SK-N-SH treated with all-trans-retinoic acid at 6 μM for 48 hours (cell line): ENCODE data around the gene LCE3B.

Source experiments
- ATAC-seq: fragments of 200-7000 bp; cut with Tn5 transposase; 3 replicates; pipeline ENCODE4 v1.9.1; 2020; ENCODE audit warnings: mild to moderate bottlenecking, moderate library complexity
- ARNTL ChIP-seq: fragments of 450-650 bp; formaldehyde crosslinking; IDR thresholded peaks from 2 replicates; pipeline ENCODE4 v1.5.0; 2020; ENCODE audit warnings: low read depth, mild to moderate bottlenecking, moderate library complexity, borderline replicate concordance
- BACH2 ChIP-seq: fragments of 250-450 bp; sonication (Bioruptor Pico); IDR thresholded peaks from 2 replicates; pipeline ENCODE4 v1.9.0; 2021; ENCODE audit warnings: mild to moderate bottlenecking, borderline replicate concordance
- CSDC2 ChIP-seq: fragments of 250-450 bp; sonication (Bioruptor Pico); IDR thresholded peaks from 2 replicates; pipeline ENCODE4 v1.5.0; 2020; ENCODE audit warnings: mild to moderate bottlenecking, moderate library complexity
- ESRRG ChIP-seq: fragments of 250-450 bp; sonication (Bioruptor Pico); IDR thresholded peaks from 2 replicates; pipeline ENCODE4 v1.6.1; 2021; ENCODE audit warnings: mild to moderate bottlenecking
- GLIS3 ChIP-seq: fragments of 250-450 bp; sonication (Bioruptor Pico); IDR thresholded peaks from 2 replicates; pipeline ENCODE4 v1.5.0; 2020; ENCODE audit warnings: mild to moderate bottlenecking, moderate library complexity
- ISL1 ChIP-seq: fragments of 250-450 bp; sonication (Bioruptor Pico); IDR thresholded peaks from 2 replicates; pipeline ENCODE4 v2.1.2; 2022; ENCODE audit warnings: mild to moderate bottlenecking, moderate library complexity
- OSR1 ChIP-seq: fragments of 250-450 bp; sonication (Bioruptor Pico); IDR thresholded peaks from 2 replicates; pipeline ENCODE4 v1.8.0; 2022; ENCODE audit warnings: moderate library complexity, mild to moderate bottlenecking, inconsistent platforms
- PPARA ChIP-seq: fragments of 250-450 bp; sonication (Bioruptor Pico); IDR thresholded peaks from 2 replicates; pipeline ENCODE4 v1.5.0; 2020; ENCODE audit warnings: mild to moderate bottlenecking, borderline replicate concordance
- RARB ChIP-seq: fragments of 250-450 bp; sonication (Bioruptor Pico); IDR thresholded peaks from 2 replicates; pipeline ENCODE4 v1.8.0; 2021; ENCODE audit warnings: mild to moderate bottlenecking, moderate library complexity
- SNAI2 ChIP-seq: fragments of 250-450 bp; sonication (Bioruptor Pico); IDR thresholded peaks from 2 replicates; pipeline ENCODE4 v1.5.0; 2020; ENCODE audit warnings: mild to moderate bottlenecking, moderate library complexity
- TCF4 ChIP-seq: fragments of 250-450 bp; sonication (Bioruptor Pico); IDR thresholded peaks from 2 replicates; pipeline ENCODE4 v1.8.0; 2021; ENCODE audit warnings: mild to moderate bottlenecking, moderate library complexity, borderline replicate concordance
- TOX ChIP-seq: fragments of 250-450 bp; sonication (Bioruptor Pico); IDR thresholded peaks from 2 replicates; pipeline ENCODE4 v1.8.0; 2021; ENCODE audit warnings: mild to moderate bottlenecking, moderate library complexity, borderline replicate concordance
- ZC3H10 ChIP-seq: fragments of 250-450 bp; sonication (Bioruptor Pico); IDR thresholded peaks from 2 replicates; pipeline ENCODE4 v1.5.1; 2021; ENCODE audit warnings: mild to moderate bottlenecking, moderate library complexity
- ZFP3 ChIP-seq: fragments of 250-450 bp; sonication (Bioruptor Pico); IDR thresholded peaks from 2 replicates; pipeline ENCODE4 v1.5.0; 2020; ENCODE audit warnings: mild to moderate bottlenecking, moderate library complexity
- ZFP30 ChIP-seq: fragments of 450-650 bp; formaldehyde crosslinking; IDR thresholded peaks from 2 replicates; pipeline ENCODE4 v1.5.0; 2022; ENCODE audit warnings: mild to moderate bottlenecking, moderate library complexity
- ZNF565 ChIP-seq: fragments of 450-650 bp; formaldehyde crosslinking; conservative IDR thresholded peaks from 2 replicates; pipeline ENCODE4 v1.5.0; 2020; ENCODE audit warnings: low read depth, mild to moderate bottlenecking, moderate library complexity
- ZNF70 ChIP-seq: fragments of 450-650 bp; formaldehyde crosslinking; IDR thresholded peaks from 2 replicates; pipeline ENCODE4 v1.5.0; 2020; ENCODE audit warnings: mild to moderate bottlenecking, moderate library complexity
- ZNF8 ChIP-seq: fragments of 450-650 bp; formaldehyde crosslinking; IDR thresholded peaks from 2 replicates; pipeline ENCODE4 v1.5.0; 2020; ENCODE audit warnings: mild to moderate bottlenecking, moderate library complexity
- TF ChIP-seq, protein P1 (sequence below): fragments of 250-450 bp; sonication (Bioruptor Pico); IDR thresholded peaks from 2 replicates; pipeline ENCODE4 v1.8.0; 2020; ENCODE audit warnings: mild to moderate bottlenecking, moderate library complexity, borderline replicate concordance
- TF ChIP-seq, protein P2 (sequence below): fragments of 250-450 bp; sonication (Bioruptor Pico); IDR thresholded peaks from 2 replicates; pipeline ENCODE4 v1.5.1; 2020; ENCODE audit warnings: low read depth, mild to moderate bottlenecking, moderate library complexity
- TF ChIP-seq, protein P3 (sequence below): fragments of 250-450 bp; sonication (Bioruptor Pico); IDR thresholded peaks from 2 replicates; pipeline ENCODE4 v1.5.1; 2021; ENCODE audit warnings: mild to moderate bottlenecking, moderate library complexity
- TF ChIP-seq, protein P4 (sequence below): fragments of 250-450 bp; sonication (Bioruptor Pico); IDR thresholded peaks from 2 replicates; pipeline ENCODE4 v1.8.0; 2021; ENCODE audit warnings: low read depth, mild to moderate bottlenecking, moderate library complexity, borderline replicate concordance

LCE3B gene

GRCh38 chr1:152622803-152623202 is 9.2 kb downstream of the LCE3B start, which contains the start of gene LCE3A:
TSS of gene LCE3A (minus strand) at chr1:152623103. CDS start at chr1:152623103, 0 bp downstream.
- TF ChIP-seq, protein P1, sequence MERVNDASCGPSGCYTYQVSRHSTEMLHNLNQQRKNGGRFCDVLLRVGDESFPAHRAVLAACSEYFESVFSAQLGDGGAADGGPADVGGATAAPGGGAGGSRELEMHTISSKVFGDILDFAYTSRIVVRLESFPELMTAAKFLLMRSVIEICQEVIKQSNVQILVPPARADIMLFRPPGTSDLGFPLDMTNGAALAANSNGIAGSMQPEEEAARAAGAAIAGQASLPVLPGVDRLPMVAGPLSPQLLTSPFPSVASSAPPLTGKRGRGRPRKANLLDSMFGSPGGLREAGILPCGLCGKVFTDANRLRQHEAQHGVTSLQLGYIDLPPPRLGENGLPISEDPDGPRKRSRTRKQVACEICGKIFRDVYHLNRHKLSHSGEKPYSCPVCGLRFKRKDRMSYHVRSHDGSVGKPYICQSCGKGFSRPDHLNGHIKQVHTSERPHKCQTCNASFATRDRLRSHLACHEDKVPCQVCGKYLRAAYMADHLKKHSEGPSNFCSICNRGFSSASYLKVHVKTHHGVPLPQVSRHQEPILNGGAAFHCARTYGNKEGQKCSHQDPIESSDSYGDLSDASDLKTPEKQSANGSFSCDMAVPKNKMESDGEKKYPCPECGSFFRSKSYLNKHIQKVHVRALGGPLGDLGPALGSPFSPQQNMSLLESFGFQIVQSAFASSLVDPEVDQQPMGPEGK (CRISPR knock-in tag): no peak
- TF ChIP-seq, protein P2, sequence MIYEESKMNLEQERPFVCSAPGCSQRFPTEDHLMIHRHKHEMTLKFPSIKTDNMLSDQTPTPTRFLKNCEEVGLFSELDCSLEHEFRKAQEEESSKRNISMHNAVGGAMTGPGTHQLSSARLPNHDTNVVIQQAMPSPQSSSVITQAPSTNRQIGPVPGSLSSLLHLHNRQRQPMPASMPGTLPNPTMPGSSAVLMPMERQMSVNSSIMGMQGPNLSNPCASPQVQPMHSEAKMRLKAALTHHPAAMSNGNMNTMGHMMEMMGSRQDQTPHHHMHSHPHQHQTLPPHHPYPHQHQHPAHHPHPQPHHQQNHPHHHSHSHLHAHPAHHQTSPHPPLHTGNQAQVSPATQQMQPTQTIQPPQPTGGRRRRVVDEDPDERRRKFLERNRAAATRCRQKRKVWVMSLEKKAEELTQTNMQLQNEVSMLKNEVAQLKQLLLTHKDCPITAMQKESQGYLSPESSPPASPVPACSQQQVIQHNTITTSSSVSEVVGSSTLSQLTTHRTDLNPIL: no peak
- TF ChIP-seq TOX (CRISPR knock-in tag): no peak
- no peak for TF ChIP-seq ZFP3 (CRISPR knock-in tag)
- TF ChIP-seq ZNF565 (CRISPR knock-in tag): no peak
- TF ChIP-seq ZC3H10: no peak
- TF ChIP-seq OSR1 (CRISPR knock-in tag): no peak
- TF ChIP-seq GLIS3: no peak
- TF ChIP-seq, protein P3, sequence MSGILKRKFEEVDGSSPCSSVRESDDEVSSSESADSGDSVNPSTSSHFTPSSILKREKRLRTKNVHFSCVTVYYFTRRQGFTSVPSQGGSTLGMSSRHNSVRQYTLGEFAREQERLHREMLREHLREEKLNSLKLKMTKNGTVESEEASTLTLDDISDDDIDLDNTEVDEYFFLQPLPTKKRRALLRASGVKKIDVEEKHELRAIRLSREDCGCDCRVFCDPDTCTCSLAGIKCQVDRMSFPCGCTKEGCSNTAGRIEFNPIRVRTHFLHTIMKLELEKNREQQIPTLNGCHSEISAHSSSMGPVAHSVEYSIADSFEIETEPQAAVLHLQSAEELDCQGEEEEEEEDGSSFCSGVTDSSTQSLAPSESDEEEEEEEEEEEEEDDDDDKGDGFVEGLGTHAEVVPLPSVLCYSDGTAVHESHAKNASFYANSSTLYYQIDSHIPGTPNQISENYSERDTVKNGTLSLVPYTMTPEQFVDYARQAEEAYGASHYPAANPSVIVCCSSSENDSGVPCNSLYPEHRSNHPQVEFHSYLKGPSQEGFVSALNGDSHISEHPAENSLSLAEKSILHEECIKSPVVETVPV (CRISPR knock-in tag): no peak
- TF ChIP-seq, all 23 proteins: peak for 0
- peak; percentile 37; the same call in 2 of the 3 replicates for ATAC-seq

DNA sequence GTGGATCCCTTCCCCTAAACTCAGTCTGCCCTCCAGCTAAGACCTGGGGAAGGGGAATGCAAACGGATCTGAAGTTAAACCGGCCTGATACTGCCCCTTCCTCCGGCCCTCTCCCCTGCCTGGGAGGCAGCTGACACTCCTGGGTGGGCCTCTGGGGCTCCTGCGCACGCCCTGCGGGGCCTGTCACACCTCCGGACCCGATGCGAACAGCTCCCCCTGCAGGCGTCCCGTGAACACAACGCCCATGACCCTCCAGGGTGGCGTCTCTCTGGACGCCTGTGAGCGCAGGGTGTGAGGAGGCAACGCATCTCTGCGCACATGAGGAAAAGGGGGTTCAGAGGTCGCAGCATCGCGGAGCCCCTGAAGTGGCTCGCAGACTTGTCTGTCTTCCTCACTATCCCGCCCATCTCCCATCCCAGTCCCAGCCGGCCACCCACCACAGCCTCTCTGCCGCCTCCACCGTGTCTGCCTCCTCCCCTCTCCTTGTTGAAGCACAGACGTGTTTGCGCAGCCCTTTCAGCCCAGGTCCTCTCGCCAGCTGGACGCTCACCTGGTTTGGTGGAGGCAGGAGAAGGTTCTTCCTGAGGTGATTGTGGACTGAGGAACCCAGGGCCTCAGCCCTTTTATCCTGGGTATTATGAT is 9.7 kb downstream of the LCE3B start:
- no peak for TF ChIP-seq PPARA (CRISPR knock-in tag)
- no peak for TF ChIP-seq ESRRG
- no peak for TF ChIP-seq ARNTL (CRISPR knock-in tag)
- TF ChIP-seq SNAI2 (CRISPR knock-in tag): no peak
- ATAC-seq: peak; percentile 87

DNA sequence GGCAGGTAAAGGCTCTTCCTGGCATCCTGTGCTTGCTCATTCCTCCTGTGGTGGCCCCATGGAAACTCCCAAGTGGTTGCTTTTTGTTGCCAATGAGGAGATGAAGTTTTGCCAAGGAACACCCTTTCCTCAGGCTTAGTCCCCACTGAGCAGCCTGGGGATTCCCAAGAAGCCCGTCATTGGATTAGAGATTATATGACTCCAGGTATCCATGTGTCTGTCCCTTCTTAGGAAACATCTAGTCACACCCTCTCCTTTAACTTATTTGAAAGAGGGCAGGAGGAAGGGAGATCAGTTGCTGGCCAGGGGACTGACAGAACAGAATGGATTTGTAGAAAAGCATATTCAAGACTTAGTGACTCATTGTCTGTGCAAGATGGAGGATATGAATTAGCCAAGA is 13.1 kb downstream of the LCE3B start:
- TF ChIP-seq BACH2: no peak
- no peak for TF ChIP-seq TOX (CRISPR knock-in tag)
- TF ChIP-seq ESRRG: no peak
- no peak for TF ChIP-seq ZNF565 (CRISPR knock-in tag)
- TF ChIP-seq ZC3H10: no peak
- TF ChIP-seq, protein P4, sequence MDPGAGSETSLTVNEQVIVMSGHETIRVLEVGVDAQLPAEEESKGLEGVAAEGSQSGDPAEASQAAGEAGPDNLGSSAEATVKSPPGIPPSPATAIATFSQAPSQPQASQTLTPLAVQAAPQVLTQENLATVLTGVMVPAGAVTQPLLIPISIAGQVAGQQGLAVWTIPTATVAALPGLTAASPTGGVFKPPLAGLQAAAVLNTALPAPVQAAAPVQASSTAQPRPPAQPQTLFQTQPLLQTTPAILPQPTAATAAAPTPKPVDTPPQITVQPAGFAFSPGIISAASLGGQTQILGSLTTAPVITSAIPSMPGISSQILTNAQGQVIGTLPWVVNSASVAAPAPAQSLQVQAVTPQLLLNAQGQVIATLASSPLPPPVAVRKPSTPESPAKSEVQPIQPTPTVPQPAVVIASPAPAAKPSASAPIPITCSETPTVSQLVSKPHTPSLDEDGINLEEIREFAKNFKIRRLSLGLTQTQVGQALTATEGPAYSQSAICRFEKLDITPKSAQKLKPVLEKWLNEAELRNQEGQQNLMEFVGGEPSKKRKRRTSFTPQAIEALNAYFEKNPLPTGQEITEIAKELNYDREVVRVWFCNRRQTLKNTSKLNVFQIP (CRISPR knock-in tag): no peak
- TF ChIP-seq, all 23 proteins: peak for 0
- ATAC-seq: no peak

GRCh38 chr1:152630596-152630995 is 17.0 kb downstream of the LCE3B start:
- TF ChIP-seq ISL1 (CRISPR knock-in tag) (no peak), TOX (CRISPR knock-in tag) (no peak), ZFP30 (CRISPR knock-in tag) (no peak), RARB (CRISPR knock-in tag) (no peak), SNAI2 (CRISPR knock-in tag) (no peak), ESRRG (no peak), TCF4 (CRISPR knock-in tag) (no peak), ZNF70 (no peak), CSDC2 (CRISPR knock-in tag) (no peak)
- ATAC-seq: no peak

DNA sequence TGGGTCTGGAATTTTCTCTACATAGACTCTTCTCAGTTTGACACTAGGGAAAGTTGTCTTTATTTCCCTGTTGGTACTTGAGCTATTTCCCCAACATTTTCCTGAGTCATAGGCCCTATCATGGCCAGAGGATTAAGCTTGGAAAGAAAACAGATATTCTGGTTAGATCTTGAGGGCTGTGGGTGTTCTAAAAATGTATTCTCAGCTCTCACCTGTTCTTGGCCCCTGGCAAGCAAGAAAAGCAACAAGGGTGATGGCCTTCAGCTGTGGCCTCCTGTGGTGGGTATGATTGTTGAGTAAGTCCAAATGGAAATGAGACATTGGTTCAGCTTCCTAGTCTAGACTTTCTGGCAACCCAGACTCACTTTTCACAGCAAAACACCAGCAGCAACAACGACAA is 26.7 kb downstream of the LCE3B start:
- TF ChIP-seq ZFP3 (CRISPR knock-in tag) (no peak), CSDC2 (CRISPR knock-in tag) (no peak), BACH2 (no peak), GLIS3 (no peak), PPARA (CRISPR knock-in tag) (no peak), ISL1 (CRISPR knock-in tag) (no peak), TOX (CRISPR knock-in tag) (no peak), ZNF70 (no peak), TCF4 (CRISPR knock-in tag) (no peak), ZC3H10 (no peak), ZNF8 (no peak), ESRRG (no peak)
- TF ChIP-seq, protein P2: no peak
- TF ChIP-seq, protein P3 (CRISPR knock-in tag): no peak
- TF ChIP-seq, protein P1 (CRISPR knock-in tag): no peak
- ATAC-seq: no peak
